ENCODE measurements around the gene CDH1.

DNA sequence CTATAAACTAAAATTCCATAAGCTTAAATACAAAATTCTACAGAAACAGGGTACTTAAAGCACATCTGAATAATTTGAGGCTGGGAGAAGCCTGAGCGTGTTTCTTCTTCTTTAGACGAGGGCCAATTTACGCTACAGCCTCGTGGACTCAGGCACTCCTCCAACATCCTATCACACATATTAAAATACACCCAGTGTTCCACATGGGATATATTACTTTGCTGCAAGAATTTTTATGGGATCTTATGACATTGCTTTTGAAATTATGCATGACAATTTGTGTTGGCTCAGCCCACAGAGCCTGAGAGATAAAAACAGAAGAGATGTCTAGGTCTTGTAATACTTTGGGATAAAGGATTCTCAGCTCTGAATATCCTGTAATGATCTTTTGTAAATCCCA lies 102.7 kb downstream of the CDH1 start:
- TF ChIP-seq CTCF (IDR thresholded peaks at IDR 0.05): no peak
- TF ChIP-seq ZFX (IDR thresholded peaks at IDR 0.05; ENCODE audit: borderline replicate concordance): no peak
